ENCODE data around the gene FKRP.

GRCh38 chr19:46789371-46789770 is 43.5 kb downstream of the FKRP start:
- TF ChIP-seq GATA3 (IDR thresholded peaks at IDR 0.05; ENCODE audit: low read depth, low read length) (no peak), GATA2 (IDR thresholded peaks at IDR 0.05; ENCODE audit: low read depth, low read length) (no peak)
